ENCODE measurements around the gene WDR81.
A peak's percentile ranks its signal among the peaks of the same experiment; 100 is the strongest.

WDR81 gene

DNA sequence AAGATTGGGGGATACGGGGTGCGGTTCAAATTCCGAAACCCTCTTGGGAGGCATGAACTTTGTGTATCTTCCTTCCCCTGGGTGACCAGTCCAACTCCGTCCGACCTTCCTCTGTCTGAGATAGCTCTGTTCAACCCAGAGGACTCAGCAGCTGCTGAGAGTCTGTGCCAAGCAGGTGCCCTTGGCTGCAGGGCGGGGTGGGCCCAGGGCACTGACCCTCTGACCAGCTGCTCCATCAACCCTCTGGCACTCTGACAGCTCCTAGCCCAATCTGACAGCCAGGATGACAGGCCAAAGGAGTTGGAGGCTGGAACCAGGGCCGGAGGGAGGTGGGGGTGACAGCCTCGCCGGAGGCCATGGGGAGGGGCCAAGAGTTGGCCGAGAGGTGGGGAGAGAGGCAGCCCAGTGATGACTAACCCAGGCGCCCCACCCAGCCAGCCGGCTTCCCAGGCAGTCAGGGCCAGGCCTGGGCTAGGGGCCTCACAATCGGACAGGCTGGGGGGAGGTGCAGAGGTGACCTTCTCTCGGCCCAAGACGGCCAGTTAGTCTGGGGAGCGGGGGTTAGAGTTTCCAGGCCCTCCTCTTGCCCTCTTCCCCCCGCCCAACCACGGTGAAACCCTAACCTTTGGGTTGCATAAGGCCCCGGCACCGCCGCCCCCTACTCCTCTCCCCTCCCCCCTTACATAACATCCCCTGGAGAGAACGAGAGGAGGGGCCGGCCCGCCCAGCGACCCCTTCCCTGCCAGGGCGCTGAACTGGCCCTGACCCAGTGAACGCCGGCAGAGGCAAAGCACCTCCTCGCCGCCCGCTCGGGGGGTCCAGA lies 9.3 kb upstream of the WDR81 start (continued):
- TF ChIP-seq ZNF335 (tag by site-specific recombination; conservative IDR thresholded peaks at IDR 0.05) (peak; percentile 89), ZNF341 (tag by site-specific recombination; IDR thresholded peaks at IDR 0.05; ENCODE audit: low read depth) (peak; percentile 100), ZNF10 (tag by site-specific recombination; IDR thresholded peaks at IDR 0.05) (no peak), GLIS1 (tag by site-specific recombination; IDR thresholded peaks at IDR 0.05) (peak; percentile 63), ZEB2 (tag by site-specific recombination; IDR thresholded peaks at IDR 0.05) (0 out of 2 replicates have a peak, but pooled peaks have one; percentile 13), ZIC2 (tag by site-specific recombination; IDR thresholded peaks at IDR 0.05) (0 out of 2 replicates have a peak, but pooled peaks have one; percentile 9), ZBTB1 (tag by site-specific recombination; IDR thresholded peaks at IDR 0.05) (no peak), ZNF560 (tag by site-specific recombination; IDR thresholded peaks at IDR 0.05; ENCODE audit: borderline replicate concordance) (no peak), BCL11A (tag by site-specific recombination; IDR thresholded peaks at IDR 0.05; ENCODE audit: low read depth) (peak; percentile 86; the same call in 1 of the 2 replicates), ZBTB20 (tag by site-specific recombination; IDR thresholded peaks at IDR 0.05) (no peak)
- TF ChIP-seq, protein P1, sequence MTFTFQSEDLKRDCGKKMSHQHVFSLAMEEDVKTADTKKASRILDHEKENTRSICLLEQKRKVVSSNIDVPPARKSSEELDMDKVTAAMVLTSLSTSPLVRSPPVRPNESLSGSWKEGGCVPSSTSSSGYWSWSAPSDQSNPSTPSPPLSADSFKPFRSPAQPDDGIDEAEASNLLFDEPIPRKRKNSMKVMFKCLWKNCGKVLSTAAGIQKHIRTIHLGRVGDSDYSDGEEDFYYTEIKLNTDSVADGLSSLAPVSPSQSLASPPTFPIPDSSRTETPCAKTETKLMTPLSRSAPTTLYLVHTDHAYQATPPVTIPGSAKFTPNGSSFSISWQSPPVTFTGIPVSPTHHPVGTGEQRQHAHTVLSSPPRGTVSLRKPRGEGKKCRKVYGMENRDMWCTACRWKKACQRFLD (tag by site-specific recombination; IDR thresholded peaks at IDR 0.05) = no peak
- TF ChIP-seq, protein P2, sequence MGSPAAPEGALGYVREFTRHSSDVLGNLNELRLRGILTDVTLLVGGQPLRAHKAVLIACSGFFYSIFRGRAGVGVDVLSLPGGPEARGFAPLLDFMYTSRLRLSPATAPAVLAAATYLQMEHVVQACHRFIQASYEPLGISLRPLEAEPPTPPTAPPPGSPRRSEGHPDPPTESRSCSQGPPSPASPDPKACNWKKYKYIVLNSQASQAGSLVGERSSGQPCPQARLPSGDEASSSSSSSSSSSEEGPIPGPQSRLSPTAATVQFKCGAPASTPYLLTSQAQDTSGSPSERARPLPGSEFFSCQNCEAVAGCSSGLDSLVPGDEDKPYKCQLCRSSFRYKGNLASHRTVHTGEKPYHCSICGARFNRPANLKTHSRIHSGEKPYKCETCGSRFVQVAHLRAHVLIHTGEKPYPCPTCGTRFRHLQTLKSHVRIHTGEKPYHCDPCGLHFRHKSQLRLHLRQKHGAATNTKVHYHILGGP (tag by site-specific recombination; IDR thresholded peaks at IDR 0.05) = no peak
- TF ChIP-seq, protein P3, sequence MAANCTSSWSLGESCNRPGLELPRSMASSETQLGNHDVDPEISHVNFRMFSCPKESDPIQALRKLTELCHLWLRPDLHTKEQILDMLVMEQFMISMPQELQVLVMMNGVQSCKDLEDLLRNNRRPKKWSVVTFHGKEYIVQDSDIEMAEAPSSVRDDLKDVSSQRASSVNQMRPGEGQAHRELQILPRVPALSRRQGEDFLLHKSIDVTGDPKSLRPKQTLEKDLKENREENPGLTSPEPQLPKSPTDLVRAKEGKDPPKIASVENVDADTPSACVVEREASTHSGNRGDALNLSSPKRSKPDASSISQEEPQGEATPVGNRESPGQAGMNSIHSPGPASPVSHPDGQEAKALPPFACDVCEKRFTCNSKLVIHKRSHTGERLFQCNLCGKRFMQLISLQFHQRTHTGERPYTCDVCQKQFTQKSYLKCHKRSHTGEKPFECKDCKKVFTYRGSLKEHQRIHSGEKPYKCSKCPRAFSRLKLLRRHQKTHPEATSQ (tag by site-specific recombination; IDR thresholded peaks at IDR 0.05) = no peak
- TF ChIP-seq, protein P4, sequence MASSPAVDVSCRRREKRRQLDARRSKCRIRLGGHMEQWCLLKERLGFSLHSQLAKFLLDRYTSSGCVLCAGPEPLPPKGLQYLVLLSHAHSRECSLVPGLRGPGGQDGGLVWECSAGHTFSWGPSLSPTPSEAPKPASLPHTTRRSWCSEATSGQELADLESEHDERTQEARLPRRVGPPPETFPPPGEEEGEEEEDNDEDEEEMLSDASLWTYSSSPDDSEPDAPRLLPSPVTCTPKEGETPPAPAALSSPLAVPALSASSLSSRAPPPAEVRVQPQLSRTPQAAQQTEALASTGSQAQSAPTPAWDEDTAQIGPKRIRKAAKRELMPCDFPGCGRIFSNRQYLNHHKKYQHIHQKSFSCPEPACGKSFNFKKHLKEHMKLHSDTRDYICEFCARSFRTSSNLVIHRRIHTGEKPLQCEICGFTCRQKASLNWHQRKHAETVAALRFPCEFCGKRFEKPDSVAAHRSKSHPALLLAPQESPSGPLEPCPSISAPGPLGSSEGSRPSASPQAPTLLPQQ (tag by site-specific recombination; IDR thresholded peaks at IDR 0.05) = peak; percentile 64
- TF ChIP-seq, protein P5, sequence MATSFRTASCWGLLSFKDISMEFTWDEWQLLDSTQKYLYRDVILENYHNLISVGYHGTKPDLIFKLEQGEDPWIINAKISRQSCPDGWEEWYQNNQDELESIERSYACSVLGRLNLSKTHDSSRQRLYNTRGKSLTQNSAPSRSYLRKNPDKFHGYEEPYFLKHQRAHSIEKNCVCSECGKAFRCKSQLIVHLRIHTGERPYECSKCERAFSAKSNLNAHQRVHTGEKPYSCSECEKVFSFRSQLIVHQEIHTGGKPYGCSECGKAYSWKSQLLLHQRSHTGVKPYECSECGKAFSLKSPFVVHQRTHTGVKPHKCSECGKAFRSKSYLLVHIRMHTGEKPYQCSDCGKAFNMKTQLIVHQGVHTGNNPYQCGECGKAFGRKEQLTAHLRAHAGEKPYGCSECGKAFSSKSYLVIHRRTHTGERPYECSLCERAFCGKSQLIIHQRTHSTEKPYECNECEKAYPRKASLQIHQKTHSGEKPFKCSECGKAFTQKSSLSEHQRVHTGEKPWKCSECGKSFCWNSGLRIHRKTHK (tag by site-specific recombination; IDR thresholded peaks at IDR 0.05) = no peak
- TF ChIP-seq, protein P6, sequence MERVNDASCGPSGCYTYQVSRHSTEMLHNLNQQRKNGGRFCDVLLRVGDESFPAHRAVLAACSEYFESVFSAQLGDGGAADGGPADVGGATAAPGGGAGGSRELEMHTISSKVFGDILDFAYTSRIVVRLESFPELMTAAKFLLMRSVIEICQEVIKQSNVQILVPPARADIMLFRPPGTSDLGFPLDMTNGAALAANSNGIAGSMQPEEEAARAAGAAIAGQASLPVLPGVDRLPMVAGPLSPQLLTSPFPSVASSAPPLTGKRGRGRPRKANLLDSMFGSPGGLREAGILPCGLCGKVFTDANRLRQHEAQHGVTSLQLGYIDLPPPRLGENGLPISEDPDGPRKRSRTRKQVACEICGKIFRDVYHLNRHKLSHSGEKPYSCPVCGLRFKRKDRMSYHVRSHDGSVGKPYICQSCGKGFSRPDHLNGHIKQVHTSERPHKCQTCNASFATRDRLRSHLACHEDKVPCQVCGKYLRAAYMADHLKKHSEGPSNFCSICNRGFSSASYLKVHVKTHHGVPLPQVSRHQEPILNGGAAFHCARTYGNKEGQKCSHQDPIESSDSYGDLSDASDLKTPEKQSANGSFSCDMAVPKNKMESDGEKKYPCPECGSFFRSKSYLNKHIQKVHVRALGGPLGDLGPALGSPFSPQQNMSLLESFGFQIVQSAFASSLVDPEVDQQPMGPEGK (tag by site-specific recombination; IDR thresholded peaks at IDR 0.05) = peak; percentile 71
- TF ChIP-seq, protein P7, sequence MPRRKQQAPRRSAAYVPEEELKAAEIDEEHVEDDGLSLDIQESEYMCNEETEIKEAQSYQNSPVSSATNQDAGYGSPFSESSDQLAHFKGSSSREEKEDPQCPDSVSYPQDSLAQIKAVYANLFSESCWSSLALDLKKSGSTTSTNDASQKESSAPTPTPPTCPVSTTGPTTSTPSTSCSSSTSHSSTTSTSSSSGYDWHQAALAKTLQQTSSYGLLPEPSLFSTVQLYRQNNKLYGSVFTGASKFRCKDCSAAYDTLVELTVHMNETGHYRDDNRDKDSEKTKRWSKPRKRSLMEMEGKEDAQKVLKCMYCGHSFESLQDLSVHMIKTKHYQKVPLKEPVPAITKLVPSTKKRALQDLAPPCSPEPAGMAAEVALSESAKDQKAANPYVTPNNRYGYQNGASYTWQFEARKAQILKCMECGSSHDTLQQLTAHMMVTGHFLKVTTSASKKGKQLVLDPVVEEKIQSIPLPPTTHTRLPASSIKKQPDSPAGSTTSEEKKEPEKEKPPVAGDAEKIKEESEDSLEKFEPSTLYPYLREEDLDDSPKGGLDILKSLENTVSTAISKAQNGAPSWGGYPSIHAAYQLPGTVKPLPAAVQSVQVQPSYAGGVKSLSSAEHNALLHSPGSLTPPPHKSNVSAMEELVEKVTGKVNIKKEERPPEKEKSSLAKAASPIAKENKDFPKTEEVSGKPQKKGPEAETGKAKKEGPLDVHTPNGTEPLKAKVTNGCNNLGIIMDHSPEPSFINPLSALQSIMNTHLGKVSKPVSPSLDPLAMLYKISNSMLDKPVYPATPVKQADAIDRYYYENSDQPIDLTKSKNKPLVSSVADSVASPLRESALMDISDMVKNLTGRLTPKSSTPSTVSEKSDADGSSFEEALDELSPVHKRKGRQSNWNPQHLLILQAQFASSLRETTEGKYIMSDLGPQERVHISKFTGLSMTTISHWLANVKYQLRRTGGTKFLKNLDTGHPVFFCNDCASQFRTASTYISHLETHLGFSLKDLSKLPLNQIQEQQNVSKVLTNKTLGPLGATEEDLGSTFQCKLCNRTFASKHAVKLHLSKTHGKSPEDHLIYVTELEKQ (tag by site-specific recombination; IDR thresholded peaks at IDR 0.05; ENCODE audit: borderline replicate concordance) = no peak

Measured in HEK293 (cell line).